Activated T-cell treated with anti-CD3 and anti-CD28 coated beads for 1 hour (primary cell): ENCODE data around the gene HDAC3.

Experiments
- DNase-seq: peaks from one replicate; pipeline ENCODE4 v3.0.0-alpha.2; 2020; ENCODE audit warnings: low read depth

Gene HDAC3

GRCh38 chr5:141602606-141603005, 34.0 kb downstream of the HDAC3 start:
- no peak for DNase-seq

GRCh38 chr5:141598391-141599345, 38.0 kb downstream of the HDAC3 start:
- no peak for DNase-seq

- no peak for DNase-seq
Measured at GRCh38 chr5:141597814-141598213, 38.8 kb downstream of the HDAC3 start.

GRCh38 chr5:141597394-141597793, 39.3 kb downstream of the HDAC3 start:
- no peak for DNase-seq

- no peak for DNase-seq
Measured at GRCh38 chr5:141596867-141597266, 39.8 kb downstream of the HDAC3 start.

GRCh38 chr5:141590127-141590526, 46.5 kb downstream of the HDAC3 start:
- no peak for DNase-seq

GRCh38 chr5:141586246-141586645, 50.4 kb downstream of the HDAC3 start:
- no peak for DNase-seq

- no peak for DNase-seq
Measured at GRCh38 chr5:141585594-141585993, 51.1 kb downstream of the HDAC3 start.

GRCh38 chr5:141574122-141574510, 62.5 kb downstream of the HDAC3 start:
- DNase-seq: no peak

GRCh38 chr5:141573489-141574121, 63.0 kb downstream of the HDAC3 start:
- DNase-seq: no peak
